Neural crest cell (in vitro differentiated cells): ENCODE measurements around the gene TEX2. TPM values are rescaled to one million over a fixed set of nuclear protein-coding genes. Genes with fewer than 3 reads are reported as not detected.

ENCODE experiments used
- DNase-seq: peaks from one replicate; pipeline ENCODE4 v3.0.0; 2021; ENCODE audit warnings: low read depth, mixed read lengths, low spot score
- H3K27ac Mint-ChIP-seq: one replicate; pipeline ENCODE4 v1.8.0; 2021; ENCODE audit warnings: mild to moderate bottlenecking, mixed read lengths; ENCODE audit not compliant: unreplicated experiment
- H3K27me3 Mint-ChIP-seq: 2 replicates; pipeline ENCODE4 v1.8.0; 2021; ENCODE audit warnings: low read depth, mild to moderate bottlenecking, mixed read lengths
- H3K36me3 Mint-ChIP-seq: 2 replicates; pipeline ENCODE4 v1.8.0; 2021; ENCODE audit warnings: low read depth, mild to moderate bottlenecking, mixed read lengths
- H3K4me1 Mint-ChIP-seq: 2 replicates; pipeline ENCODE4 v1.8.0; 2021; ENCODE audit warnings: mixed read lengths
- H3K4me3 Mint-ChIP-seq: one replicate; pipeline ENCODE4 v1.8.0; 2021; ENCODE audit warnings: mild to moderate bottlenecking, mixed read lengths
- H3K9me3 Mint-ChIP-seq: 2 replicates; pipeline ENCODE4 v1.8.0; 2021; ENCODE audit warnings: mixed read lengths
- CTCF ChIP-seq: fragments of 200-600 bp; sonication (generic); conservative IDR thresholded peaks from 2 replicates; pipeline ENCODE4 v1.5.0; 2021; ENCODE audit warnings: antibody characterized with exemption, mild to moderate bottlenecking
- total RNA-seq: library from RNA; stranded (reverse); gene quantifications from 2 replicates; pipeline ENCODE4 v1.2.1, GENCODE V29; 2021

TEX2 gene
- total RNA-seq, 1 donor from 2014 or later: 19.2 TPM

- H3K36me3 Mint-ChIP-seq: no peaks in the 10 kb centered on the region
- no peaks in the 10 kb centered on the region for H3K9me3 Mint-ChIP-seq
- H3K27me3 Mint-ChIP-seq: no peaks in the 10 kb centered on the region
- H3K4me3 Mint-ChIP-seq: no peak overlapping the region
- DNase-seq: no peak
- no peak overlapping the region for H3K27ac Mint-ChIP-seq
- TF ChIP-seq CTCF: no peak
- peaks cover 10% of the 10 kb centered on the region for H3K4me1 Mint-ChIP-seq
These were observed 153.7 kb downstream of the TEX2 start for GRCh38 chr17:64109400-64109799.

DNA sequence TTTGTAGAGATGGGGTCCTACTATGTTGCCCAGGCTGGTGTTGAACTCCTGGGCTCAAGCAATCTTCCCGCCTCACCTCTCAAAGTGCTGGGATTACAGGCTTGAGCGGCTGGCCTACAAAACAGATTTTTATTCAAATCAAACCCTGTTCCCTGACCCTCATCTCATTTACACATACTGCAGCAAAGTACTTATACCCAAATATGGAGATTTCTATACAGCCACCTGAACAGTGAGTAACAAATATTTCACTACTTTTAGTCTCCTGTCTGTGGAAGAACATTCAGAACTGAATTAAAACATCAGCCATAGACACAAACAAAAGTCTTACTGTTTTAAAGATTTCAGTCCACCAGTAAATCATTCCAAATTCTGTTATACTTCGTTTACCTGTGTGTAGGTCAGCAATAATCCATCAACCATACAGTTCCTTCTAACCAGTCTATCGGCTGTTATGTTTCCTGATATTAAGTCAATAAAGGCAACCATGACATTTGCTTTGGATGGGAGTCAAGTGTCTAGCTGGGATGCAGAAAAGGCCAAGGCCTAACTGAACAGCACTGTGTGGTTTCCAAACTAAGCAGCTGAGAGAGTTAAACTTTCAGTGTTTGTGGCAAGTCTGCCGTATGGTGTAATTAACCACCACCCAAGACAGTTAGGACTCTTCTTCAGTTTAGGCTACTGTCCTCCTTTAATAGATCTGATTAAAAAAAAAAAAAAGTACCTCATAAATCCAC lies 155.4 kb downstream of the TEX2 start:
- no peak for TF ChIP-seq CTCF
- Mint-ChIP-seq H3K9me3 (no peaks in the 10 kb centered on the region), H3K36me3 (no peaks in the 10 kb centered on the region), H3K4me1 (peaks cover 10% of the 10 kb centered on the region), H3K27me3 (no peaks in the 10 kb centered on the region), H3K4me3 (no peak overlapping the region), H3K27ac (peak overlapping the region; percentile 32)
- DNase-seq: no peak

DNA sequence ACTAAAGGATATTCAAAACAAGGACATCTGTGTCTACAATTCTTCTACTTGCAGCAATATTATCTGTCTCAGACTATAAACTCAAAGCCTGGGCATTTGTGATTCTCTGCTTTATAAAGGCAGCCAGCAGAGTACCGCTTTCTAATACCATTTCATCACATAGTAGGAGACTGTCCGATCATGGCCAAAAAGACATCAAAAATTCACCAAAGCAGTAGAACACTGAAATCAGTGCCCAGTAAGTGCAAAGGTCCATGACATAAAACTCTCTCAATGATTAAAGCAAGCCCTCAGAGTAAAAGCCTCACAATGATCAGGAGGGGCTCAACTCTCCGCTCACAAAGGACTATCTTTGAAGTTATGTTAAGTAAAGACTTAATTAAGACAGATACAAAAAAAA lies 156.1 kb downstream of the TEX2 start:
- no peak overlapping the region for H3K4me3 Mint-ChIP-seq
- no peak overlapping the region for H3K27ac Mint-ChIP-seq
- no peaks in the 10 kb centered on the region for H3K27me3 Mint-ChIP-seq
- H3K36me3 Mint-ChIP-seq: no peaks in the 10 kb centered on the region
- no peaks in the 10 kb centered on the region for H3K9me3 Mint-ChIP-seq
- peaks cover 10% of the 10 kb centered on the region for H3K4me1 Mint-ChIP-seq
- no peak for DNase-seq
- TF ChIP-seq CTCF: no peak

DNA sequence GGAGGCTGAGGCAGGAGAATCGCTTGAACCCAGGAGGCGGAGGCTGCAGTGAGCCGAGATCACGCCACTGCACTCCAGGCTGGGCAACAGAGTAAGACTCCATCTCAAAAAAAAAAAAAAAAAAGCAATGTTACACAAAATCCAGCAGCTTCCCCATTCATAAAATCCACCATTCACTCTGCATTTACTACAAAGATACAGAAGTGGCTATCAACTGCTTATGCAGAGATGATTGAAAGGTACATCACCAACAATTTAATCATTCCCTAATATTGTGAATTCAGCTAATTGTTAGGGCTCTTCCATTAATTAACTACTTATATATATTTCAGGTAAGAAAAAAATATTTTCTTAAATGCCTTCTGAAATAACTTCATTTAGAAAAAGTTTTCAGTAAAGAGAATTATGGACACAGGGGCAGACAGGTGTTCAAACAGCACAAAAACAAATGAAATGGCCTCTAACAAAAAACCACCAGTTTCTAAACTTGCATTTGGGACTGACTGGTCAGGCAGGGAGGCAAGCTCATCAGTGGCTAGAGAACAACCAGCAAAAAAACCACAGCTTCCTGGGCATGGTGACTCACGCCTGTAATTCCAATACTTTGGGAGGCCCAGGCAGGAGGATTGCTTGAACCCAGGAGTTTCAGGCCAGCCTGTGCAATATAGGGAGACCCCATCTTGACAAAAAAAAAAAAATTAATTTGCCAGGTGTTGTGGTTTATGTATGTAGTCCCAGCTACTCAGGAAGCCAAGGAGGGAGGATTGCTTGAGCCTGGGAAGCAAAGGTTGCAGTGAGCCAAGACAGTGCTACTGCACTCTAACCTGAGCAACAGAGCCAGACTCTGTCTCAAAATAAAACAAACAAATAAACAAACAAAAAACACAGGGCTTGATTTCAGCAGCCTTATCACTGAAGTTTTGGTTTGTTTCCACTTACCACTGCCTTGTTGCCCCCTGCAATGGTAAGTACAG lies 159.4 kb downstream of the TEX2 start:
- no peak overlapping the region for H3K27ac Mint-ChIP-seq
- no peak for TF ChIP-seq CTCF
- no peaks in the 10 kb centered on the region for H3K9me3 Mint-ChIP-seq
- no peaks in the 10 kb centered on the region for H3K27me3 Mint-ChIP-seq
- H3K4me3 Mint-ChIP-seq: no peak overlapping the region
- peaks cover 3% of the 10 kb centered on the region for H3K4me1 Mint-ChIP-seq
- no peaks in the 10 kb centered on the region for H3K36me3 Mint-ChIP-seq
- no peak for DNase-seq

- Mint-ChIP-seq H3K4me3 (no peak overlapping the region), H3K36me3 (no peaks in the 10 kb centered on the region), H3K4me1 (peaks cover 3% of the 10 kb centered on the region), H3K27ac (no peak overlapping the region), H3K9me3 (no peaks in the 10 kb centered on the region), H3K27me3 (no peaks in the 10 kb centered on the region)
- no peak for TF ChIP-seq CTCF
- no peak for DNase-seq
These were observed 160.3 kb downstream of the TEX2 start for GRCh38 chr17:64102627-64103390.
